MM.1S (cell line): ENCODE results near the gene CYREN.

ENCODE experiments used
- DNase-seq: peaks from one replicate; pipeline ENCODE4 v3.0.0-alpha.2; 2015
- H2AFZ ChIP-seq: fragments of 300-600 bp; sonication (generic); 2 replicates; pipeline ENCODE4 v1.6.0; 2016; ENCODE audit warnings: antibody characterized with exemption, low read length
- H3F3A ChIP-seq: fragments of 300-600 bp; sonication (generic); 2 replicates; pipeline ENCODE4 v1.6.1; 2016; ENCODE audit warnings: mild to moderate bottlenecking, antibody characterized with exemption, low read length, moderate library complexity, mixed read lengths; ENCODE audit not compliant: insufficient read depth
- H3K27ac ChIP-seq: fragments of 300-600 bp; sonication (generic); 2 replicates; pipeline ENCODE4 v1.5.1; 2016; ENCODE audit warnings: mild to moderate bottlenecking, low read length
- H3K27me3 ChIP-seq: fragments of 300-600 bp; sonication (generic); replicated peaks from 2 replicates; pipeline ENCODE4 v1.6.0; 2016; ENCODE audit warnings: low read length; ENCODE audit not compliant: insufficient read depth
- H3K36me3 ChIP-seq: fragments of 300-600 bp; sonication (generic); replicated peaks from 2 replicates; pipeline ENCODE4 v1.6.1; 2016; ENCODE audit warnings: mild to moderate bottlenecking, low read length, mixed read lengths; ENCODE audit not compliant: insufficient read depth
- H3K4me1 ChIP-seq: fragments of 300-600 bp; sonication (generic); 2 replicates; pipeline ENCODE4 v1.6.1; 2016; ENCODE audit warnings: low read length, mixed read lengths
- H3K4me2 ChIP-seq: fragments of 300-600 bp; sonication (generic); 2 replicates; pipeline ENCODE4 v1.6.0; 2016; ENCODE audit warnings: low read depth, low read length
- H3K4me3 ChIP-seq: fragments of 300-600 bp; sonication (generic); 2 replicates; pipeline ENCODE4 v1.5.1; 2016; ENCODE audit warnings: low read length, mixed read lengths
- H3K79me2 ChIP-seq: fragments of 300-600 bp; sonication (generic); 2 replicates; pipeline ENCODE4 v1.6.1; 2016; ENCODE audit warnings: mixed run types, low read length, mixed read lengths
- H3K9ac ChIP-seq: fragments of 300-600 bp; sonication (generic); 2 replicates; pipeline ENCODE4 v1.6.1; 2016; ENCODE audit warnings: low read length, mixed read lengths
- H3K9me2 ChIP-seq: fragments of 300-600 bp; sonication (generic); replicated peaks from 2 replicates; pipeline ENCODE4 v1.6.1; 2016; ENCODE audit warnings: mild to moderate bottlenecking, low read length, mixed read lengths; ENCODE audit not compliant: insufficient read depth
- H3K9me3 ChIP-seq: fragments of 300-600 bp; sonication (generic); replicated peaks from 2 replicates; pipeline ENCODE4 v1.6.1; 2016; ENCODE audit warnings: mild to moderate bottlenecking, low read length, mixed read lengths; ENCODE audit not compliant: insufficient read depth
- H4K20me1 ChIP-seq: fragments of 300-600 bp; sonication (generic); 2 replicates; pipeline ENCODE4 v1.6.1; 2016; ENCODE audit warnings: mild to moderate bottlenecking, low read length, moderate library complexity, mixed read lengths; ENCODE audit not compliant: insufficient read depth
- EZH2 ChIP-seq: fragments of 300-600 bp; sonication (generic); optimal IDR thresholded peaks from 2 replicates; pipeline ENCODE3; 2017; ENCODE audit warnings: low read depth, mild to moderate bottlenecking, antibody characterized with exemption, low read length, mixed read lengths
- EZH2phosphoT487 ChIP-seq: fragments of 300-600 bp; sonication (generic); IDR thresholded peaks from 2 replicates; pipeline ENCODE4 v1.6.1; 2018; ENCODE audit warnings: antibody characterized with exemption, low read length
- TF ChIP-seq, protein P1 (sequence below): fragments of 300-600 bp; sonication (generic); IDR thresholded peaks from 2 replicates; pipeline ENCODE4 v1.5.1; 2016; ENCODE audit warnings: antibody characterized with exemption, low read length, mixed read lengths

Gene CYREN

DNA sequence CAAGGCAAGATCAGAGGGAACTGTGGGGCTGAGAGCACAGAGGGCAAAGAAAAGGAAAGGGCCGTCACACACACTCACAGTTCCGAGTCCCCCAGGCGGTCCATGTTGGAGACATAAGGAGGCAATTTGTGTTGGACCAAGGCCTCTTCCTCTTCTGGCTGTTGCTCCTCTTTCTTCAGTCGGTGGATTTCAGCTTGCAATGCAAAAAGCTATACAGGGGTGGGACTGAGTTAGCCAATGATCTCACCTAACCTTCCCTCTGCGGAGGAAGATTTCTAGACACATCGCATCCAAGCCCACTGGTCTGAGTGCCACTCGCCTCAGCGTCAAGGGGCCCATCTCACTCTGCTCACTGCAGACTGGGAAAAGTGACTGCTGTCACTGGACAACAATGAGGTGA is 35.3 kb upstream of the CYREN start:
- H3K9me2 ChIP-seq = no peaks in the 10 kb centered on the region
- no peaks in the 10 kb centered on the region for H3K36me3 ChIP-seq
- H3K9me3 ChIP-seq = no peaks in the 10 kb centered on the region
- peaks cover 11% of the 10 kb centered on the region; the same call in 1 of the 2 replicates for H3K4me1 ChIP-seq
- DNase-seq = no peak
- H4K20me1 ChIP-seq = no peaks in the 10 kb centered on the region
- H3K27ac ChIP-seq = no peak overlapping the region
- no peaks in the 10 kb centered on the region for H3F3A ChIP-seq
- no peak for TF ChIP-seq EZH2phosphoT487
- TF ChIP-seq EZH2 = no peak
- TF ChIP-seq, protein P1, sequence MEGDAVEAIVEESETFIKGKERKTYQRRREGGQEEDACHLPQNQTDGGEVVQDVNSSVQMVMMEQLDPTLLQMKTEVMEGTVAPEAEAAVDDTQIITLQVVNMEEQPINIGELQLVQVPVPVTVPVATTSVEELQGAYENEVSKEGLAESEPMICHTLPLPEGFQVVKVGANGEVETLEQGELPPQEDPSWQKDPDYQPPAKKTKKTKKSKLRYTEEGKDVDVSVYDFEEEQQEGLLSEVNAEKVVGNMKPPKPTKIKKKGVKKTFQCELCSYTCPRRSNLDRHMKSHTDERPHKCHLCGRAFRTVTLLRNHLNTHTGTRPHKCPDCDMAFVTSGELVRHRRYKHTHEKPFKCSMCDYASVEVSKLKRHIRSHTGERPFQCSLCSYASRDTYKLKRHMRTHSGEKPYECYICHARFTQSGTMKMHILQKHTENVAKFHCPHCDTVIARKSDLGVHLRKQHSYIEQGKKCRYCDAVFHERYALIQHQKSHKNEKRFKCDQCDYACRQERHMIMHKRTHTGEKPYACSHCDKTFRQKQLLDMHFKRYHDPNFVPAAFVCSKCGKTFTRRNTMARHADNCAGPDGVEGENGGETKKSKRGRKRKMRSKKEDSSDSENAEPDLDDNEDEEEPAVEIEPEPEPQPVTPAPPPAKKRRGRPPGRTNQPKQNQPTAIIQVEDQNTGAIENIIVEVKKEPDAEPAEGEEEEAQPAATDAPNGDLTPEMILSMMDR = no peak
- no peak overlapping the region for H3K9ac ChIP-seq
- no peak overlapping the region for H2AFZ ChIP-seq
- no peaks in the 10 kb centered on the region for H3K79me2 ChIP-seq
- H3K4me2 ChIP-seq = no peak overlapping the region
- H3K4me3 ChIP-seq = no peak overlapping the region
- no peaks in the 10 kb centered on the region for H3K27me3 ChIP-seq

DNA sequence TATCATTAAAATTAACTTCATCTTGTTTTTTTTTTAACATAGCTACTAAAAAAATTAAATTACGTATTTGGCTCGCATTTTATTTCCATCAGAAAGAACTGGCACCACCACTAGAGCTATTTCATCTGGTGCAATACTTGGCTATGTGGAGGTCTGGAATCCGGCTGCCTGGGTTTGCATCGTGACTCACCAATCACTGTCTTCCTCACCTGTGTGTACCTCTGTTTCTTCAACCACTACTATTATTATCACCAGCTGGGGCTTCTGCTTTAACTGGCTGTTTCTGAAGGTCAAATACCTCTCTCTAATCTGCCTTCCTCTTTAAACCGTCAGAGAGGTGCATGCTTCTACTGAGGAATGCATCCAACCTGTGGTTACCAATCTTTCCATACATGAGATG is 34.4 kb upstream of the CYREN start:
- no peak for DNase-seq
- Histone ChIP-seq H3F3A (no peaks in the 10 kb centered on the region), H4K20me1 (no peaks in the 10 kb centered on the region), H3K36me3 (no peaks in the 10 kb centered on the region), H3K9ac (no peak overlapping the region), H3K79me2 (no peaks in the 10 kb centered on the region), H3K4me3 (no peak overlapping the region), H3K27ac (no peak overlapping the region), H3K4me1 (peaks cover 7% of the 10 kb centered on the region; the same call in 1 of the 2 replicates), H3K9me3 (no peaks in the 10 kb centered on the region), H3K4me2 (no peak overlapping the region), H3K9me2 (no peaks in the 10 kb centered on the region), H3K27me3 (no peaks in the 10 kb centered on the region), H2AFZ (no peak overlapping the region)
- TF ChIP-seq EZH2phosphoT487 (no peak), EZH2 (no peak)
- TF ChIP-seq, protein P1 = no peak

DNA sequence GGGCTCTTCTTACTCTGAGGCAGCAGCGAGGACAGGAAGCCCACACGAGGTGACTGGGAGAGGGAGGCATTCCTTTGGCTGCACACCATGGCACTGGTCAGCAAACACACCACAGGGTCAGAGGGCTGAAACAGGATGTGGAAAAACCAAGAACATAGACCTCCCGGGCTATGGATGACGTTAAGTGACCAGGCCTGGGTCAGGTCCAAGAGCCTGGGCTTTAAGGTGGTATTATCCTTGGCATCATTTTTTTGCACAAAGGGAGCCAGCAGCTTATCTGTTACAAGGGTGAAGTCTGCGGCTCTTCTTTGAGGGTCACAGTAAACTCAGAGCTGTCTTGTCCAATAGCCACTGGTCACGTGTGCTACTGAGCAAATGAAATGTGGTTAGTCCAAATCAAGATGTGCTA is 33.8 kb upstream of the CYREN start:
- no peaks in the 10 kb centered on the region for H4K20me1 ChIP-seq
- H3K36me3 ChIP-seq = no peaks in the 10 kb centered on the region
- H3K9me2 ChIP-seq = no peaks in the 10 kb centered on the region
- no peaks in the 10 kb centered on the region for H3F3A ChIP-seq
- peaks cover 7% of the 10 kb centered on the region; the same call in 1 of the 2 replicates for H3K4me1 ChIP-seq
- no peak for DNase-seq
- H2AFZ ChIP-seq = no peak overlapping the region
- no peak overlapping the region for H3K27ac ChIP-seq
- H3K9me3 ChIP-seq = no peaks in the 10 kb centered on the region
- no peak overlapping the region for H3K4me2 ChIP-seq
- H3K9ac ChIP-seq = no peak overlapping the region
- H3K79me2 ChIP-seq = no peaks in the 10 kb centered on the region
- H3K27me3 ChIP-seq = no peaks in the 10 kb centered on the region
- no peak for TF ChIP-seq EZH2phosphoT487
- no peak for TF ChIP-seq EZH2
- TF ChIP-seq, protein P1 = no peak
- no peak overlapping the region for H3K4me3 ChIP-seq
